GM12872 (cell line): ENCODE measurements around the gene SULT2B1.
A peak's percentile ranks its signal among the peaks of the same experiment; 100 is the strongest.

Experiments used
- TF ChIP-seq, protein P1 (sequence below): IDR thresholded peaks from 3 replicates; pipeline ENCODE4 v1.5.1; 2011; ENCODE audit warnings: low read depth, mild to moderate bottlenecking, low read length, moderate library complexity; ENCODE audit not compliant: insufficient read depth

SULT2B1 gene

DNA sequence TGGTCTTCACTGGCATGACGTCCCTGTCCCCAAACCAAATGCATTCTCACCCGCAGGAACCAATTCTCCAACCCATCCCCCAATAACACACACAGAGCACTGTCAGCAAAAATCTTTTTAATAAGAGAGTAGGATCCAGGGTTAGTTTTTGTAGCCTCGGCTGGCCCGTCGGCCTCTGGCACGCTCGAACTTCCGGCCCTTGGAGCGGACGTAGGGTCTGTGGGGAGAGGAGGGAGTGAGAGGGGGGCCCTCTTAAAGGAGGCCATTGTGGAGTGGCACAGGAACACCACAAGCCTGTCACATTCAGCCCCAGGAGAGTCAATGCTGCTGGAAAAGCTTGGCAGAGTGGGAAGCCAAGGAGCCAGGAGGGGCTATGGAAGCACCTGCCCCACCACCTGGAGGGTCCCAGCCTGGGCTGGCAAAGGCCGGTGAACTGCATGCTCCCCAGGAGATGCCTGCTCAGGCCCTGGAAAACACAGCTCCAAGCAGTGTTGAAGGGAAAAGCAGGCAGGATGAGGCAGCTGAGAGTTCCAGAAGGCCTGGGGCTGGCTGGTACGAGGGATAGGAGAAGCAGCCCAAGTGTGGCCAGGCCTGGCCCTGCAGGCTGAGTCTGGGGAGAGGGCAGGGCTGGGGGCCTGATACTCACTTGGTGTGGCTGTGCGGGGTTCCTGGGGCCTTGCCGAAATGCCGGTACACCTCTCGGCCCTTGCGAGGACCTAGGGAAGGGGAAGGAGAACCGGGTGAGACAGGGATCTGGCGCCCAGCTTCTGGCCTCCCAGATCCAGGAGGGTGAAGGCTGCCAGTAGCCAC, 63.5 kb downstream of the SULT2B1 start:
- TF ChIP-seq, protein P1, sequence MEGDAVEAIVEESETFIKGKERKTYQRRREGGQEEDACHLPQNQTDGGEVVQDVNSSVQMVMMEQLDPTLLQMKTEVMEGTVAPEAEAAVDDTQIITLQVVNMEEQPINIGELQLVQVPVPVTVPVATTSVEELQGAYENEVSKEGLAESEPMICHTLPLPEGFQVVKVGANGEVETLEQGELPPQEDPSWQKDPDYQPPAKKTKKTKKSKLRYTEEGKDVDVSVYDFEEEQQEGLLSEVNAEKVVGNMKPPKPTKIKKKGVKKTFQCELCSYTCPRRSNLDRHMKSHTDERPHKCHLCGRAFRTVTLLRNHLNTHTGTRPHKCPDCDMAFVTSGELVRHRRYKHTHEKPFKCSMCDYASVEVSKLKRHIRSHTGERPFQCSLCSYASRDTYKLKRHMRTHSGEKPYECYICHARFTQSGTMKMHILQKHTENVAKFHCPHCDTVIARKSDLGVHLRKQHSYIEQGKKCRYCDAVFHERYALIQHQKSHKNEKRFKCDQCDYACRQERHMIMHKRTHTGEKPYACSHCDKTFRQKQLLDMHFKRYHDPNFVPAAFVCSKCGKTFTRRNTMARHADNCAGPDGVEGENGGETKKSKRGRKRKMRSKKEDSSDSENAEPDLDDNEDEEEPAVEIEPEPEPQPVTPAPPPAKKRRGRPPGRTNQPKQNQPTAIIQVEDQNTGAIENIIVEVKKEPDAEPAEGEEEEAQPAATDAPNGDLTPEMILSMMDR, result no peak

DNA sequence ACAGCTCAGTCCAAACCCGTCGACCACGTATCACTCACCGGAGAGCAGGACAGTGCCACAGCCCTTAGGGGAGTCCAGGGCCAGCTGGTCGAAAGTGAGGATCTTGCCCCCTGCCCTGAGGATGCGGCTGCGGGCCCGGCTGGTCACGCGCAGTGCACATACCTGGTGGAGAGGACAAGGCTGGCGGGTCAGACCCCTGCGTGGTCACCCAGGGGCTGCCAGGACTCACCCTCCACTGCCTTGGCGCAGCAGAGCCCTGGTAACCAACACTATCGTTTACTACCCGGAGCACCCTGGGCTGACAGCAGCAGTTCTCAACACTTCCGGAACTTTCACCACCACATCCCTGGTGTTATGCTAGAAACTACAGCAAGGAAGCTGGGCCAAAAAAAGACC, 64.1 kb downstream of the SULT2B1 start:
- TF ChIP-seq, protein P1, result no peak

DNA sequence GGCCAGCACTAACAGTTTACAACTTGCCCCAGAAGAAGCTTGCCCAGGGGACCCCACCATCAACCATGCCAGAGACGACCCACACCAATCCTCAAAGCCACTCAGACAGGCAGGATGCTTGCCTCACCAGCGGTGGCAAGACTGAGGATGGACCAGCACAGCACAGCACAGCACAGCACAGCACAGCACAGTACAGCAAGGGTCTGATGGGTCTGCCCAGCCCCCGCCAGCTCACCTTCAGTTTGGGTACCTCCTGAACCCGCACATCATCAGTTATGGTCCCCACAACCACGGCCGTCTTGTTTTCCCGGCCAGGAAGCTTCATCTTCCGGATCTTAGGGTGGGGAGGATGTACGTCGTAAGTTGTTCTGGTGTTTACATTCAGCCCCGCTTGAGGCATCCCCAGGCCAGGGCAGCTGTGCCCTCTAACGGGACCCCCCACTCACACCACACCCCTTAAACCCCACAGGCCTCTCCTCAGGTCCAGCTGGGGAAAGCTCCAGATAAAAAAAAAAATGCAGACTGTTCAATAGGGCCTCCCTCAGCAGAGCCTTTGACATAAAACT, 64.6 kb downstream of the SULT2B1 start:
- TF ChIP-seq, protein P1, result no peak

DNA sequence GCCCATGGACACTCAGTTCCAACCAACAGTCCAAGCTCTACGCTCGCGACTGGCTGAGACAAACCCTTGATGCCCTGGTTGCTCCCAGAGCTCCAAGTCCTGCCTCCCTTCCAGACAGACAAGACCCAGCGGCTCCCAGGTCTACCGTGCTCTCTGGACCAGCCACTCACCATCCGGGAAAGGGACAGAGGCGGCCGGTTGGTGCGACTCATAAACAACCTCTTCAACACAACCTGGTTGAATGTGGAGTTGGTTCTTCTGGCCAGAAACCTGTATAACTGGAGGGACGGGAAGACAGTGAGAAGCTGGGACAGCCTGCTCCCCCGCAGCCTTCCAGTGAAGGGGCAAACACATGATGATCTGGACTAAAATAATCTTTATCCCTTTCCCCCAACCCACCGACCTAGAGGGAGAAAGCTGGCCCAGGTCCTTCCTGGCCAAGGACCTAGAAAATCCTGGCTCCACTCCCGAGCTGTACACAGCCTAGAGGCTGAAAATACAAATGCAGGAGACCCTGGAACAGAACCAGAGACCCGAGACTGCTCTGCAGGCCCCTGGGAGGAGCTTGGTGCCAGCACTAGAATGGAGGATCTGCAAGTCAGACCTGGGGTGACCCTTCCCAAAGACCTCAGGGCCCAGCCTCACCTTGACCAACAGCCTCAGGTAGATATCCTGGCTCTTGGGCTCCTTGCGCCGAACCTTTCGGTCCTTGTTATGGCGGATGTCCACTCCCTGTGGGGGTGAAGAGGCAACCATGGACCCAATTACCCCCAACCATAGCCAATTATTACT, 65.4 kb downstream of the SULT2B1 start:
- TF ChIP-seq, protein P1, result 0 out of 3 replicates have a peak, but pooled peaks have one; percentile 6

DNA sequence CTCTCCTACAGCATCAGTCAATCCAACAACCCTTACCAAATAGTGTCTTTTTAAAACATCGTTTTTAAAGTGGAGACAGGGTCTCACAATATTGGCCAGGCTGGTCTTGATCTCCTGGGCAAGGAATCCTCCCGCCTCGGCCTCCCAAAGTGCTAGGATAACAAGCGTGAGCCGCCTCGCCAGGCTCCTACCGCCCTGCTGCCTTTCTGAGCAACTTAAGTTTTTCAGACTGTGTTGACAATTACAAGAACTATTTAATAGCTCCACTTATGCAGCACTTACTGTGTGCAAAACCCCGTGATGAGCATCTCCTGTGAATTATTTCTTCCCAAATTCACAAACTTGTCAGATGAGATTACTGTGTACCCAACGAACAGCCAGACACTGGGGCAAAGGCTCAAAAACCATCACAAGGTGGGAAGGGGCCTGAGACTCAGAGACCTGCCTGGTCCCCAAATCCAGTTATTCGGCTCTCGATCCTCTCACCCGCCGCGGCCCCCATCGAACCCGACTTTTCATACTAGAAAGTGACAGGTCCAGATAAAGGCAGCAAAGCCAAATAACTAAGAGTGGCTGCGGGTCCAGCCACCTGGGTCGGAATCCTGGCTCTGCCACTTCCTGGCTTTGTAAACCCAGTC, 66.4 kb downstream of the SULT2B1 start:
- TF ChIP-seq, protein P1, result no peak

DNA sequence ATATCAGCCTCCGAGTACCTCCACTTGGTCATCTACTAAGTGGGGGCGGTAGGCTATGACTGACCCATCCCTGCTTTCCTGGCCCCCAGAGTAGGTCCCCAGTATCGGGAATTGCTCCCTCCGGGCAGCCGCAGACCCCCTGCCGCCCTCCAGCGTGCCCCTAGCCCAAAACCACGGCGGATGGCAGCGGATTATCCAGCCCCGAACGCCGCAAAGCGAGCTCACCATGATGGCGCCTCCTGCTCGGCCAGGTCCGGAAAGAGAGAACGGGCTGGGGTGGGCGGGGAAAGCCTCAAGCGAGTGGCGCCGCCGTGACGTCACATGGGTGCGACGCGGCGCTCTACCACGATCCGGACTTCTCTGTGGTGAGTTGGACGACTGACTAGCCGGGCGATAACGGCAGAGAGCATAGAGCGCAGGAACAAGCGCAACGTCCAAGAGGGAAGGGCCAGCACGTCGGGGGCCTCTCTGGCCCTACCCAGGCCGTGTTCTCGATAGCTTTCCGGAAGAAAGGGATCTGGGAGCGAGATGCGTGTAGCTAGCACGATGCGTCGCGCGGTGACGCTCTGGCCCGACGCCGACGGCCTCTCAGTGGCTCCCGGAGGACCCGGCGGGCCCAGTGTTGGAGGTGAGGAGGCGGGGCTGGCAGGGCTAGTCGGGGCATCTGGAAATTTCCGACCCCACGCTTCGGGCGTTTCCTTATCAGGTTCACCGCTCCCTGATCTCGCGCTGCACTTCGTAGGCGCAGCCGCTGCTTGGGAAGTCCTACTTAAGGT, 67.1 kb downstream of the SULT2B1 start, which contains the start of the genes RPL18 and SPHK2:
Gene RPL18, minus strand, starts transcription at position 263 of the 776 bp plus-strand sequence. Its CDS starts 35 bp downstream, at position 228.
Gene SPHK2, plus strand, starts transcription at position 591 of the 776 bp plus-strand sequence. CDS start 1,009 bp downstream, outside the sequence.
- TF ChIP-seq, protein P1, result no peak
